NCI-H1092 (cell line): ENCODE data around the gene MTHFD1L.
"Not testable (repeated sequence)": the region's sequence is repeated elsewhere in the genome, so short reads cannot be mapped to it uniquely, and the experiment has no call there.

Experiments used
- DNase-seq: peaks from one replicate; lab custom pipeline; 2025; lab: John Stamatoyannopoulos, UW

Gene MTHFD1L

DNA sequence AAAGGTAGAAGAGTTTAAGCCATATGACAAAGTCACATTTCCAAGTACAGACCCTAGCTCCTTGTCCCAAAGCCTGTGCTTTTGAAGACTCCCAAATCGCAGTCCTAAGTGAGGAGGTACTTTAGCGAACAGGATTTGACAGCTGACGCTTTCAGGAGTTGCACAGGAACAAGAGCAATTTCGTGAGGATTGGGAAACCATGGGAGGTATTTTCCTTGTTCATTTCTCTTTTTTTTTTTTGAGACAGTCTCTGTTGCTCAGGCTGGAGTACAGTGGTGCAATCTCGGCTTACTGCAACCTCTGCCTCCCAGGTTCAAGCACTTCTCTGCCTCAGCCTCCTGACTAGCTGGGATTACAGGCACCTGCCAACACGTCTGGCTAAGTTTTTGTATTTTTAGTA is 150.6 kb downstream of the MTHFD1L start:
- no peak for DNase-seq

DNA sequence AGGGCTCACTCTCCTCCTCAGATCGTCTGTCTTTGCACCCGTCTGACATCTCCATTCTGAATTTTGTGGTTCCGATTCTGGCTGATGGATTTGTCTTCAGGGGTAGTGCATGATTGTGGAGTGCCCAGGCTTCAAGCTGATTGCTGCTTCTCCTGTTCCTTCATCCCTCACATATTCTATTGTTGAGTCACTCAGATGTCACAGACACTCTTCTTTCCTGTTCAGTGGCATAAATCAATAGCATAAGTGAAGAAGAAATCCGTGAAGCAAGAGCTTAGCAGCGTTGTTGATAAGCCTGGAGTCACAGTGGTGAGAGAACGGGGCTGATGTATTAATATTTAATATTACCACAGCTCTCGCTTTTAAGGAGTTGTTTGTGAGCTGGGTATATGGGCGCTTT is 152.5 kb downstream of the MTHFD1L start:
- DNase-seq, result no peak

DNA sequence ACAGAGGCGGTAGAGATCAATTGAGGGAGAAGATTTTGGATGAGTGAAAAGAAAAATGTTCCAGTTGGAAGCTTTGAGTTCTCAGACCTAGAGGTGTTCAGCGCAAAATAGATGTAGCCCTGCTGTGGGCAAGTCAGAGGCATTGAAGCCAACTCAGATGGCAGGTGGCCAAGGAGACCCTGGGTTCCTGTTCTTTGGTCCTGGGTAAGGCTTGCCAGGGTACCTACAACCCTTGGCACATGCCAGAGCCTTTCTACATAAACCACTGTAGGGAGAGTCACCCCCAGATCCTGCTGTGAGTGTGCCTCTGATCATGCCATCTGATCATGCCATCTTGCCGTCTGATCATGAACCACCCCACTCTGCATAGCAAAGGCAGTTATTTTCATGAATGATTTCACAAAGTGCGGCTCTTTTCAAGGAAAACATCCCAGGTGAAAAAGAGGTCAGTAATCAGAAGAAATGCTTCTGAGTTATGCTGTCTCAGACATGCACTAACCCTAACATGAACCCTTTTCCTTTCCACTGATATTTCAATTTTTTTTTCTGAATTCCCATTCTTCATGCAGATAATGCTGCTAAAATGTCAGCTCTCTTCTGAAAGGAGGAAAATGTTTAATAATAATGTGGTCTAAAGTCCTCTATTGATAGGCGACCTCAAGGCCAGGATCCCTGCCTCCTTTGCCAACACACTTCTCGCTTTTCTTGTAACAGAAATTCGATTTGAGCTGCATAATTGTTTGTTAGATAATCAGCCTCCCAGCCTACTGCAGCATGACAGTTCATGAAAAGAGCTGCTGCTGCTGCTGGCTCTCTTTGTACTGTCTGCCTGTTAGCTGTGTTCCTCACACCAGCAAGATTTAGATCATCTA is 153.6 kb downstream of the MTHFD1L start:
- DNase-seq, result no peak

DNA sequence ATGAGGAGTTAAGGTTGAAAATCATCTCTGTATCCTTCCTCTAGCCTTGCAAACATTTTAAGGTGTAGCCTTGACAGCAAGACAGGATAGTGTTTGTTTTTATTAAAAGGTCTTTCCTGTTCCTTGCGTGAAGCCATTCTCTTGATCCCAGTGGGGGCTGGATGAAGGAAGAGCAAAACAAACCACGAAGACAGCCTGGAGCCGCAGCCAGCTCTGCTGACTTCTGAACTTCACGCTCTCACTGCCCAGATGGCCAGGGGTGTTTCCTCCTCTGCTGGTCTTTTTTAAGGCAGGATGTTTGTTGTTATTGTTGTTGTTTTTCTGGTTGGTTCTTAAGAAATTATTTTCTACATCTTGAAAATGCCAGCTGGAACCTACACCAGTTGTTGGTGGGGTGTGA is 156.4 kb downstream of the MTHFD1L start:
- DNase-seq, result no peak

DNA sequence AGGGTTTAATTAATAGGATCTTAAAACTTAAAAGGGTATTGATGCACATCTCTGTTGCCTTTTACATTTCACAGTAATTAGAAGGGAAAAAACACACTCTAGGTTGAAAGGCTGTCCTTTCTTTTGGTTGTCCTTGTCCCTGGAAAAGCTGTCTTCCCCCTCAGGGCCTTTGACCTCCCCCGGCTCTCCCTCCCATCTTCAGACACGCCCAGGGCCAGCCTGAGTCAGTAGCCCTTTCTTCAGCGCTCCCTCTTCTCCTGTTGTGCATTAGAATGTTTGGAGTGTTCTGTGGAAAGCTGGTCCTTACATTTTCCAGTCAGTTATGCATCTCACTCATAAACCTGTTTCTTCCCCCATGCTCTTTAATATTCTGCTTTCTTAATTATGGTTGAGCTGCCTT is 157.0 kb downstream of the MTHFD1L start:
- DNase-seq, result no peak

DNA sequence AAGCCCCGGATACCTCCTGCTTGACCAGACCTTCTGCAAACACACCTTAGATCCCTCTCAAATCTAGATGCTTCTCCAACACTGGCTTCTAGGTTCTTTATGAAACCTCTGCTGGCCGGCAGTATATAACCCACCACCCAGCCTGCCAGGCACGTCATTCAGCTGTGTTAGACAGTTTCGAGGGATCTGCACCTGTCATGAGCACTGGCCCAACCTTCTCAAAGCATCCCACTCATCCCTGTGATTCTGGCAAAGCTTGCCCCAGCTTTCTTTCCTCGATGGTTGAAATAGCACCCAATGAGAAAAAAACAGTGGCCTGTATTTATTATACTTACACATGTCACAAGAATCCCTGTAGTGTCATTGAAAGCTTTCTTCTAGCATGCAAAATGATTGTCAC is 157.8 kb downstream of the MTHFD1L start:
- no peak for DNase-seq

DNA sequence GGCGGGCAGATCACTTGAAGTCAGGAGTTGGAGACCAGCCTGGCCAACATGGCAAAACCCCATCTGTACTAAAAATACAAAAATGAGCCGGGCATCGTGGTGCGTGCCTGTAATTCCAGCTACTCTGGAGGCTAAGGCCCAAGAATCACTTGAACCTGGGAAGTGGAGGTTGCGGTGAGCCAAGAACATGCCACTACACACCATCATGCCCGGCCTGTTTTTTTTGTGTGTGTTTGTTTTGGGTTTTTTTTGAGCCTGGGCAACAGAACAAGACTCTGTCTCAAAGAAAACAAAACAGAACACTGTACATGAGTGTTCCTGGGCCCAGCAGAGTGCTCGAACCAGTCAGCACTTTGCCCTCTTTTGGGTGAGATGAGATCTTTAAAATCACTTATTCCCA is 159.1 kb downstream of the MTHFD1L start:
- no peak for DNase-seq

DNA sequence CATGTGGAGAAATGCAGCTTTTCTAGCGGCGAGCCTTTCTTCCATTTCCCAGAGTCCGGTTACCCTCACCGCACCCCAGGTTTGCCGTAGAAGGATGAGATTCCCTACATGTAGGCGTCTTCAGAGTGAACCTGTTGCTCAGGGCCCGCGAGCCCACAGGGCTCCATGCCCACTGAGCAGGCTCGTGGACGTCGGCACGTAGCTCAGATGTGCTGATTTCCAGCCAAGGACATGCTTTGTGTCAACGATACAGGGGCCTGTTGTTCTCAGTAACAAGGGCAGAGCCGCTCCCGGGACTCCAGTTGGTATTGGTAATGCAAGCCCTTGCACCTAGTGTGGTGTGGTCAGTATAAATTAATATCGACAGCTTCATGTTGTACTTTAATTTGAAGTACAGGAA is 159.6 kb downstream of the MTHFD1L start:
- no peak for DNase-seq

DNA sequence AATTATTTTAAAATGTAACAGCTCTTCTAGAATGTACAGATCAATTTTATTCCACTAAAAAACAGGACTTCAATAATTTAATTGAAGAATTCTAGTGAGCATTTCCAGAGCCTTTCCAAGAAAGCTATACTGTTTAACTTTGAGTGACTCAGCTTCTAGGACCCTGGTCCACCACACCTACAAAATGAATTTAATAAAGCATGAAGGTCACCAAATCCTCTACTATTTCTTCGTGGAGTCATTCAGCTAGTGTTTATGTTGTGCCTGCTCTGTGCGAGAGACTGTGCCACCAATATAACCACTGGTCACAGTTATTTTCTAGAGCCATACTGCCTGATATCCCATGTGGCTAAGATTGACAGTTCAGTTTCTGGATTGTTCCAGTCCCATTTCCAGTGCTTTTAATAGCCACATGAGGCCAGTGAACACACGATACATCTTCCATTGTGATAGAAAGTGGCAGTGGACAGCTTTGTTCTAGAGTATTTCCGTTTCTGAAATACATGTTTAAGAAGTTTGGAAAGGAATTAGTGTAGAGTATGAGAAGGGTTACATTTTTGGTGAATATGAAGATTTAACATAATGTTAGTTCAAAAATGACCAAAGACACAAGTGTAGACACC is 160.7 kb downstream of the MTHFD1L start:
- no peak for DNase-seq

DNA sequence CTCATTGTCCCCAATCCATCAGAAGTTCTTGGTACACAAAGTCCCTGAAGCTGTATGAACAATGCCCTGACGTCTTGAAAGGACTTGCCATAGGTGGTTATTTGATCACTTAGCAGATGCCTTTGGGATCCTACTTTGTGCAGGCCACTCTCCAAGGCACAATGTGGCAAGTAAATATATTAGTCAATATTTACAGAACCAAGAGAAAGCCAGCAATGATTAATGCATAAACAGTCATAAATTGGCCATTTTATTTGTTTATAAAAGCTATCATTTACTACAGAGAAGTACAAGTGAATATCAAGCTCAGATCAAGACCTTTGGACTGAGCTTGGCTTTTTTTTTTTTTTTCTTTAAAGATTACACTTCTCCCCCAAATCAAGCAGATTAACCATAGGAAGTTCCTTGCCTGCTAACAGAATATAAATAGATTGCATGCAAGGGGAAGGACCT is 161.8 kb downstream of the MTHFD1L start:
- DNase-seq, result no peak

DNA sequence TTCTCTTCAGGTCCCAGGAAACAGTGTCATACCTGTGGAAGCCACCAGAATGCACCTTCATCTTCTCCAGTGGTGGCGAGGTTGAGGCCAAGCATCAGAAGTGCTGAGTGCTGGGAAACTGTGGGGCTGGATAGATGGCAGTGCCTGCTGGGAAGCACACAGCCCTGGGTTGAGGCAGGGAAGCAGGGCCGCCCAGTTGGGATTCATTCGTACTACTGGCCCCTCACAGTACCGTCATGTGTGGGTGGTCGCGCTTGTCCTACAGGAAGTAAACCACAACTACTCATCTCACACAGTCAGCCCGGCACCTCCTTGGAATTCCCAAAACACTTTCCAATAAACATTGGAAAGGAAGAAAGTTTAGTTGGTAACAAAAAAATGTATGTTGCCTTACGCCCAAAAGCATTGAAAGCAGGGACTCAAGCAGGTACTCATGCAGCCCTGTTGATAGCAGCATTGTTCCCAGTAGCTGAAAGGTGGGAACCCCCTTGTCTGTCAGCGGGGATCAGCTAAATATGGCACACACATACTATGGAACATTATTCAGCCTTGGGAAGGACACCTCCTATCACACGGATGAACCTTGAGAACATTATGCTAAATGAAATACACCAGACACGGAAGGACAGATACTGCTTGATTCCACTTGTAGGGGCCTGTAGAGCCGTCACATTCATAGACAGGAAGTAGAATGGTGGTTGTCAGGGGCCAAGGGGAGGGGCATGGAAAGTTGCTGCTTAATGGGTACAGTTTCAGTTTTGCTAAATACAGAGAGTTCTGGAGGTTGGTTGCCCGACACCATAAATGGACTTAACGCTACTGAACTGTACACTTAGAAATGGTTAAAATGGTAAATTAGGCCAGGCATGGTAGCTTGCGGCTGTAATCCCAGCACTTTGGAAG is 162.7 kb downstream of the MTHFD1L start:
- no peak for DNase-seq

DNA sequence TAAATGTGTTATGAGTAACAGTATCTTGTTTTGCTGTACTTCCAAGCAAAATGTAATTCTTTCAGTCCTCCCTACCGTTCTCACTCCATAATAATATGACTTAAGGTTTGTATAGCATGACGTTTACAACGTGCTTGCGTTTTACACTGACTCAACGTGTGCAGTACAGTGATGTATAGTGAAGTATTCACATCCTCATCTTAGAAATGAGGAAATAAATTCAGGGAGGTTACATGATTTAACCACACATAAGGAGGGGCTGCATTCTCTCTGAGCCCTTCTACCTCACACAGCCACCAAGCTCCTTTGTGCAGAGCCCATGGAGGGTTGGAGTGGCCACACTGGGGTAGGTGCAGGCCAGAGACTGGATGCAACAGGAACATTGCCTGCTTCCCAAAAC is 164.5 kb downstream of the MTHFD1L start:
- no peak for DNase-seq

DNA sequence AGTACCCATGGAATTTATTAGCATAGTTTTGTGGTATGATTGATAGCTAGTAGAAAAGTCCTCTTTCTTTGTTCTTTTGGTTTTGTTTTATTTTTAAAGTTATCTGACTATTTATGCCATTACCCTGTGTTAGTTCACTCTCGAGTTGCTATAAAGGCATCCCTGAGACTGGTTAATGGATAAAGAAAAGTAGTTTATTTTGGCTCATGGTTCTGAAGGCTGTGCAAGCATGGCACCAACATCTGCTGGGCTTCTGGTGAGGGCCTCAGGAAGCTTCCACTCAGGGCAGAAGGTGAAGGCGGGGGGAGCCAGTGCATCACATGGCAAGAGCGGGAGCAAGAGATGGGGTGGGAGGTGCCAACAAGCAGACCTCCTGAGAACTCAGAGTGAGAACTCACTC is 166.5 kb downstream of the MTHFD1L start:
- DNase-seq, result no peak

DNA sequence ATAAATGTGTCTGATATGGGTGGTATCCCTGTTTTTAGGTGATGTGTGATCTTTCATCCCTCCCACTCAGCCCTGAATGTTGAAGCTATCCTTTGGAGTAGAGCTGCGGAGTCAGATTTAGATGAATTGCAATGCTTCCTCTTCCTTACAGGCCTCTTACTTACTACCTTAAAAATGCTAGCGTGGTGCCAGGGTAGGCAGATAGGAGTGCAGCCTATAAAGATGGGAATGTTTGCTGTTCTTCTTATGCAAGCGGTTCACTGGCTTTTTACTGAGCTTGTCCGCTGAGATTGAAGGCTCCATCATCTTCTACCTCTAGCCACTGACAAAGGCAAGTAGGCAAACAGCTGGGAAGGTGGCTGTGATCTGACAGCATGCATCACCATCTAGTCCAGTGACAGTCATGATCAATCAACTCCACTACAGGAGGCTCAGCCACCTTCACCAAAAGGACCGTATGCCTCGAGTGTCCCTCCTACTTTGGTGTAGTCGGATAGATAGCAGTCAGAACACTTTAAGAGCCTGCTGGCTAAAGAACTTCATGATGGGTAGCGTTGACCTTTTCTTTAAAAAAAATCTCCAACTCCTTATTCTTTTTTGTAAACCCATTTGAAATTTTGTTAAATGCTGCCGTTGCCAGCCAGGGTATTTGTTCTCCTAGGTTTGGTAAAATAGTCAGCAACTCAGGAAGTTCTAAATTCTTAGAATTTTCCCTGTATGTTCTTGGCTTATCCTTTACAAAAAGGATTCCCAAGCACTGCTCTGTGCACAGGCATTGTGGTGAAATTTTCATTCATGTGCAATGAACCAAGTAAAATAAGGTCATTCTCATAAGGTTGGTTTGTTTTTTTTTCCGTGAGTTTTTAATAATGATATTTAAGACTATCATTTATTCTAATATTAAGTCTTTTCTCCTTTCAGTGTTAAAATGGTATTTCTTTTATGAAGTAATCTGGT is 169.6 kb downstream of the MTHFD1L start:
- no peak for DNase-seq

DNA sequence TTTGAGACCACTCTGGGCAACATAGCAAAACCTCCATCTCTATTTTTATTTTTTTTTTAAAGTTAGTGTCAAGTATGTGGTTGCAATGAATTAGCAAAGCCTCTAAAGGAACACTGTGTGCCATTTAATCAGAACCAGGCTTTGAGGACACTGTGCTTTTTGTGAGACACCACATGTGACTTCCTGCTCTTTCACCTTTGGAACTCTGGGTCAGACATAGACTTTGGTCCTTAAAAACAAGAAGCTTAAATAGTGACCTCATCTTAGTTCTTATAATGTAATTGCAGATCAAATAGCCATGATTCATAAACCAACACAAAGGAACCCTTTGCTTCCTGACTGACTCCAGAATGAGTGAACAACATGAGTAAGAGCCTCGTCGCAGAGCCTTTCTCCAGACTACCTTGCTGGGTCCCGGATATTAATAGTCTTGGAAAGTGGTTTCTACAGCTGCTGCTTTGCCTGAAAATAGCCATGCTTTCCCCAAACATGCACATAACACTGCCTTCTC is 170.8 kb downstream of the MTHFD1L start:
- not testable (repeated sequence) for DNase-seq

DNA sequence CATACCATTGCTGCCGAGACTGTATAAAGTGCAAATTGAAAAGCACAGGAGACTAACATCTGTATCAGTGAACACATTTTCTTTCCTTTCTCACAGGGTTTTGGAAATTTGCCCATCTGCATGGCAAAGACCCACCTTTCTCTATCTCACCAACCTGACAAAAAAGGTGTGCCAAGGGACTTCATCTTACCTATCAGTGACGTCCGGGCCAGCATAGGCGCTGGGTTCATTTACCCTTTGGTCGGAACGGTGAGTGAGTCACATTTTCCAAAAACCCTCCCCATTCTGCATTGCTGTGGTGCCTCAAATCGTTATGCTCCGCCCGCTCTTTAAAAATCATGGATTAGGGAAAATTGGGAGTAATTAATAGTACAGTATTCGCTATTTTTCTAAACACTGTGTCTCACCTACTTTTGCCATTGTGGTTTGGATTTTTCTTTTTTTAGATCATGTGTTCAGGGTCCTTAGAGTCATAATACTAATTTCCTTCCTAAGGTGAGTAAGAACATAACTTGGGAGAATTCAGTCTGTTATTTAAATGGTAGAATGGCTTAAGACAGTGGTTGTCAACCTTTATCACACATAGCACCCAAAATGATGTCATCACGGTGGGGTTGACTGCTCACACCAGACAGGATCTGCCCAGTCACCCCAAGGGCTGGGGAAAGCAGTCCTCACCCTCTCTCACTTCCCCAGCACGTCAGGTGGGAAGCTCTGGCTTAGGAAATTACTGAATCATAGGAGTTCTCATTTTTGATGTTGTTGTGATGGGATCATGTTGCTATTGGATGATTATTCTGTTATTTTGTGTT is 171.6 kb downstream of the MTHFD1L start:
- no peak for DNase-seq

DNA sequence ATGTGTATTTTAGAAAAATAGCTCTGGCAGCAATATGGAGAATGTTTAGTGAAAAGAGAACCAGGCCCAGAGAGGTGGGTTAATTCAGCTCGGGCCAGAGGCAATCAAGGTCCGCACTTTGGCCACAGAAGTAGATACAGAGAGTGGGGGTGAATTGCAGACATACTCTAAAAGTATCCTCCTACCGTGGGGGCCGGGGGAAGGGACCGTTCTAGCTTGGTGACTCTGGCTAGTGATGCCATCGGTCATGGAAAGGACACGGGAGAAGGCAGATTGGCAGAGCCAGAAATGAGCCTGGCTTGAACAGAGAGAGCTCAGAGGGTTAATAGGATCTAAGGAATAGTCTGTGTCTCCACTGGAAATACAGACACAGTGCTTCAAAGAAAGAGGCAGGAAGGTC is 173.1 kb downstream of the MTHFD1L start:
- no peak for DNase-seq

DNA sequence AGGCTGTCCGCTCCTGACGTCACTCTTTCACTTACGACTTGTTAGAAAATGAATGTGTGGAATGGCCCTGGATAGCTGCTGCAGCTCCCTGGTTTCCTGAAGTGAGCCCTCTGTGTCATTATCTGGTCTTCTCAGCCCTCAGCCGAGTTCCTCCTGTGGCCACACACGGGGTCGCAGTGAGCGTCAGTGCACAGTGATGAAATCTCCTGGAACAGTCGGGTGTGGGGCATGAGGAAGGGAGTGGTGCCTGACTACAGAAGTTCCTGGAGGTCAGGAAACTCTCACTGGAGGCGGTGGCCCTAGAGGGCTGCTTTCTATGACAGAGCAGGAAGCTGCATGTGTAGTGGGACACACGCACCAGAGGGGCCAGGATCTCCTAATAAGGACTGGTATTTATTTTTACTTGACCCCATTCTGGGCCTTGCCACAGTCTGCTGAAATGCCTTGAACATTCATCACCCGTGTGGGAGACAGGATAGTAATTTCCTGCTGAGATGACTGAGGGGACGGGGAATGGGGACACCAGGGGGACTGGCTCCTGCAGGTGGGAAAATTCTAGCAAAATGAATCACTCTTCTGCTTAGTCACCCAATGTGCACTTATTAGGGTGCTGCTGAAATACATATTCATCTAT is 175.5 kb downstream of the MTHFD1L start:
- not testable (repeated sequence) for DNase-seq

DNA sequence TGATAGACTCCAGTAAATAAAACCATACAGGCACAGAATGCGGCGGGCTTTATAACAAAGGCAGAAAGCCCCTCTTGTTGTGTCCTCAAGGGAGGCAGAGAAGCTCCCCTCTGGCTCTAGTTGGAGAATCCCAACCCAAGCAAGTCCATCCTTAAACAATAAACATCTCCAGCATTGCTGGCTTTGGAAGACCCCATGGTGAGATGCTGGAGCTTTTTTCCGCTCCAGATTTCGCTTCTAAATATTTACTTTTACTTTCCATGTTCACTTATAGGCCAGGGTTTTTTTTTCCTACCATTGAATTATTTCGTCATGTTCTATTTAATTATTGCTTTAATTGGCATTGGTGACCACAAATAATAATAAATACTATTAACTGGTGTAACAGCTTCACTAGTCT is 176.2 kb downstream of the MTHFD1L start:
- DNase-seq, result no peak

DNA sequence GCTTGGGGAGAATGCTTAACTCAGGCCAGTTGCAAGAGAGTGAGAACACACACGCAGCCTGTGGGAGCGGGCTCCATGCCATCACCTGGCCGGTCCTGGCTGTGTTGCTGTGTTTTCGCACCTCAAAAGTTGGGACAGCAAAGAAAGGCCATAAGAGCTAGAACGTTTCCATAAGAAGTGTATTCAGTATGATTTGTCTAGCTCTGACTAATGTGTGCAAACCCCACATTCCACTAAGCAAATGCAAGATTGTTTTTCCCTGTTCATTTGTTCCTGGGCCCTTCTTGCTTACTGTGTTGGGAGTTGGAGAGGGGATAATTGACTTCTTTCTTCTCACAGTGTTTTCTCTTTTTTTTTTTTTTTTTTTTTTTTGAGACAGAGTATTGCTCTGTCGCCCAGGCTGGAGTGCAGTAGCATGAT is 177.4 kb downstream of the MTHFD1L start:
- DNase-seq, result not testable (repeated sequence)
